OCI-M2 (cell line): ENCODE results near the gene G2E3.
"Not testable (repeated sequence)": the region's sequence is repeated elsewhere in the genome, so short reads cannot be mapped to it uniquely, and the experiment has no call there.

Experiments
- DNase-seq: peaks from one replicate; lab custom pipeline; 2025; ENCODE audit not compliant: unreplicated experiment; lab: John Stamatoyannopoulos, UW

Gene G2E3

DNA sequence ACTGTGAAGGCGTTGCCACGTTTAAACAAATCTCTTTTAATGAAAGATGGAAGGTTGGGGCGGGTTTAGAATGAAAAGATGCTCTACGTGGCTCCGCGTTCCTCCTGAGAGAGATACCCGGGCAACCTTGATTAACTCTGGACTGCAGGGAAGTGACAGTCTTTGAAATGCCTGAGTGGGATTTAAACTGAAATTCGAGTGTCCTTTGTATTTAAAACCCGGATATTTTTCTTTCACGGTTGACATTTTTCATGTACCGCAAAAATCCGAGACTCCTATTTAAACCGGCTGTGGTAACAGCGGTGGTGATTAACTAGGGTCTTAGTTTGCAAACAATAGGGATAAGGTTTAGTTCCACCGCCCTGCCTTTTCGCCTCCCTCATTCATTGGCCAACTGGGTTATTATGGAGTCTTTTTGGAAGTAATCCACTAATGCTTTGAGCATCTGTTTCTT is 707 bp downstream of the G2E3 start:
- no peak for DNase-seq

DNA sequence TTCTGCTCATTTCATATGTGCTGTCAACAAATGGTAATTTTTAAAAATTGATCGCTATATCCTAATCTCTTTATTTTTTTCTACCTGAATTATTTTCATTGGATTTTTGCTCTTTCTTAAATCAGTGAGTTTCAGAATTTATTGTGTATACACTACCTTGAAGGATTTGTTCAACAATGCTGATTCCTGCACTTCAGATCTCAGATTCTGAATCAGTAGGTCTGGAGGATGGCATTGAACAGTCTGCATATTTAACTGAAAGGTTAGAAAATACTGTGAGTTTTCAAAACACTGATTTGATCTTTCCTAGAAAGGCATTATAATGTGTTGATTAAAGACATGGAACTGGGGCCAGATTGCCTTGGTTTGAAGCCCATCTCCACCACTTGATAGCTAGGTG is 1.6 kb downstream of the G2E3 start:
- DNase-seq = no peak

DNA sequence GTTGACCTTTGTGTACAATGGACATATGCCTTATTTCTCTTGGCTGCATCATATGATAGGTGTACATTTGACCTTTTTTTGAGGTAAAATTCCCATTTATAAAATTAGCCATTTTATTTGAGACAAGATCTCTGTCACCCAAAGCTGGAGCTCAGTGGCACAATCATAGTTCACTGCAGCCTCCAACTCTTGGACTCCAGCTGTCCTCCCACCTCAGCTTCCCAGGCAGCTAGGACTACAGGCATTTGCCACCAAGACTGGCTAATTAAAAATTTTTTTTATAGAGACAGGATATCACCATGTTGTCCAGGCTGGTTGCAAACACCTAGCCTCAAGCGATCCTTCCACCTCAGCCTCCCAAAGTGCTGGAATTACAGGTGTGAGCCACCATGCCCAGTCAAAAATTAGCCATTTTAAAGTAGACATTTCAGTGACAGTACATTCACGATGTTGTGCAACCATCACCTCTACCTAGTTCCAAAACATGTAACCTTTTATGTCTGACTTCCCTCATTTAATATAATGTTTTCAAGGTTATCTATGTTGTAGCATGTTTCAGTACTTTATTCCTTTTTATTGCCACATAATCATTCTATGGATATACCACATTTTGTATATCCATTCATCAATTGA is 5.4 kb downstream of the G2E3 start:
- no peak for DNase-seq

DNA sequence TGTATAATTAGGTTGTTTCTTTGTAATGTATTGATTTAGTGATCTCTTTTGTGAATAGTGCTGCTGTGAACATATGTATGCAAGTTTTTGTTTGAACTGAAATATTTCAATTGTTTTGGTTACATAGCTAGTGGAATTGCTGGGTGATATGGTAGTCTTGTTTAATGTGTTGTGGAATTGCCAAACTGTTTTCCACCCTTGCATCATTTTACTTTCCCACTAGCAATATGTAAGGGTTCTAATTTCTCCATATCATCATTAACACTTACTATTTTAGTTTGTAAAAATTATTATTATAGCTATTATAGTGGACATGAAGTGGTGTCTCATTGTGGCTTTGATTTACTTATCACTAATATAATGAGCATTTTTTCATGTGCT is 5.9 kb downstream of the G2E3 start:
- DNase-seq = no peak

DNA sequence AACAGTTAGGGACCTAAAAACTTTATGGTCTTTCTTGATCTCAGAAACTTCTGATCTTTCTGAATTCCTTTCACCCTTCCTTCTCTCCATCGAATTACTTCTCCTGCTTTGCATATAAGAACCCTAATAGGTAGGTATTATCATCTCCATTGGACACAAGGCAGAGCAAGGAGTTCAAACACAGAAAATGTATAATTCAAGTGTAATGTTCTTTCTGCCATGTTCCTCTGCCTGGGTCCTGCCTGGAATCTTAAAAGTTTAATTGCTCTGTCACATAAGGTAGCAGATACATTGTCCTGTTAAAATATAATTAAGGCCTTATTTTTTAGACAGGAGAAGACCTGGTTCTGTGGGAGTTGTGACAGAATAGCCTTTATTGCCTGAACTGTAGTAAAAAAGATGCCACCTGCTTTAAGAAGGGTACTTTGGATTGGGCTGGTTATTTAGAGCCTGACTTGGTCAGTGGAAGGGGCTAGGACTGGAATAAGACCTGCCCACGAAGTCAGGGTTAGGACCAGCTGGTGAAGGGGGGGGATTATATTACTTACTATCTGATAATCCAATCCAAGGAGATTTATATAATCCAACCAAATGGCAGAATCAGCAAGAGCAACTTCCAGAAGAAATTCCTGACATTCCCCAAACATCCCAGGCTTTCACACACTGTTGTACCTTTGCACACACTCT is 10.4 kb downstream of the G2E3 start:
- no peak for DNase-seq

DNA sequence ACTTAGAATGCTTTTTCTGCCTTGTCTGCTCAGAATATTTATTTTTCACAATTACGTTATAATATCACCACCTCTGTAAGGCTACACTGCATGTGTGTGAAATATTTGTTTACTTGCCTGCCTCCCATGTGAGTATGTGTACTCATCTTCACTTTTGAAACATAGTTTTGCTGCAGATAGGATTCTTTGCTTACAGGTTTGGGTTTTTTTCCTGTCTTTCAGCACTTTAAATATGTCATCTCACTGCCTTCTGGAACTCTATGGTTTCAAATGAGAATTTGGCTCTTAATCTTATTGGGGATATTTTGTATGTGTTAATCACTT is 10.9 kb downstream of the G2E3 start:
- DNase-seq = no peak

DNA sequence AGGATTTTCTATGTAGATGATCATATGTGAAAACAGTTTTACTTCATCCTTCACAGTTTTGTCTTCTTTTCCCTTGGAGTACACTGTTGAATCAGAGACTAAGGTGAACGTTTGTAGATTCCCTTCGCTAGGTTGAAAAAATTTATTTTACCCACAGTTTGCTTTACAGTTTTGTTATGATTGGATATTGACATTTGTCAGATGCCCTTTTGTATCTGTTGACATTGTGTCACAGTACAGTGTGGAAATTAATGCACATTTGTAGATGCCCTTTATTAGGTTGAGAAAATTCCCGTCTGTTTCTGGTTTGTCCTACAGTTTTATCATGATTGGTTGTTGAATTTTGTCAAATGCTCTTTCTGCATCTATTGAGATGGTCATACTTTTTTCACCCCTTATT is 13.3 kb downstream of the G2E3 start:
- no peak for DNase-seq

DNA sequence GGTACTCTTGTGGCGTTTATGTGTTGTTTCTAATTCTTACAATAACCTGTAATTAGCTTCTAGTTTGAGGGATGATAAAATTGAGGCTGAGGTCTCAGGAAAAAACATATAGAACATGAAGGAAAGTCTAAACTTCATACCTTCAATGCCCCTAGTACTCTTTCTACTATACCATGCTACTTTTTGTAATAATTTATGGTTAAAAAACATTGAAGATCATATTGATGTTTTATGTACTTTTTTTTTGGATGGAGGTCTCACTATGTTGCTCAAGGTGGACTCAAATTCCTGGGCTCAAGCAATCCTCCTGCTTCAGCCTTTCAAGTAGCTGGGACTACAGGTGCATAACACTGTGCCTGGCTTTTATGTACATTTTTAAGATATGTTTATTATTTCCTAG is 13.8 kb downstream of the G2E3 start:
- no peak for DNase-seq

DNA sequence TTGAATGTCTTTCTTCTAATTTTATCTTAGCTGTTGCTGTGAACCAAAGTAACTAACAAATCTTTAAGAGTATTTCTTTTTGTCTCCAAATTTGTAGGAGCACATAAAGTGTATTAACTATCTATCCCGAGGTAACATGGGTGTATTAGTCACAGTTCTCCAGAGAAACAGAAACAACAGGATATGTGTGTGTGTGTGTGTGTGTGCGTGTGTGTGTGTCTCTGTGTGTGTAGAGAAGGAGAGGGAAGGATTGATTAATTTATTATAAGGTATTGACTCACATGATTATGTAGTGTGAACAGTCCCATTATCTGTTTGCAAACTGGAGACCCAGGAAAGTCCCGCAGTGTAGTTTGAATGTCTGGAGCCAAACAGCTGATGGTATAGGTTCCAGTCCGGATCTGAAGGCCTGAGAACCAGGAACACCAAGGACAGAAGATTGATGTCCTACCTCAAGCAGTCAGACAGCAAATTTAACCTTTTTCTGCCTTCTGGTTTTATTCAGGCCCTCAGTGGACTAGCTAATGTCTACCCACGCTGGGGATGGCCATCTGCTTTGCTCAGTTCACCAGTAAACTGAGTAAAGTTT is 14.4 kb downstream of the G2E3 start:
- no peak for DNase-seq

DNA sequence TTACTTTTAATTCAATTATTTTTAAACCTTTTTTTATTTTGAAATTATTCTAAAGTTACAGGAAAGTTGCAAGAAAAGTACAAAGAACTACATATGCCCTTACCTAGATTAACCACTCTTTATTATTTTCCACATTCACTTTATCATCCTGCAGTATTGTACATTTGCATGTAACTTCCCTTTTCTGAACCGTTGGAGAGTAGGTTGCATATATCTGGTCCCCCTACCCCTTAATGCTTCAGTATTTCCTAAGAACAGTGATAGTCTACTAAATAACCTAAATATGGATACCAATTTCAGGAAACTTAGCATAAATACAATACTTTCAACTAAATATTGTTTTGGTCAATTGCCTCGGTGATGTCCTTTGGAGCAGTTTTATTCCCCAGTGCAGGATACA is 15.0 kb downstream of the G2E3 start:
- no peak for DNase-seq

DNA sequence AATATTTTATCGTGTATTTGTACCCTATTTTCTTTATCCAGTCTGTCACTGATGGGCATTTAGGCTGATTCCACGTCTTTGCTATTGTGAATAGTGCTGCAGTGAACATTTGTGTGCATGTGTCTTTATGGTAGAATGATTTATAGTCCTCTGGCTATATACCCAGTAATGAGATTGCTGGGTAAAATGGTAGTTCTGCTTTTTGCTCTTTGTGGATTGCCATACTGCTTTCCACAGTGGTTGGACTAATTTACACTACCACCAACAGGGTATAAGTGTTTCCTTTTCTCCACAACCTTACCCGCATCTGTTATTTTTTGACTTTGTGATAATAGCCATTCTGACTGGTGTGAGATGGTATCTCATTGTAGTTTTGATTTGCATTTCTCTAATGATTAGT is 15.8 kb downstream of the G2E3 start:
- DNase-seq = not testable (repeated sequence)

DNA sequence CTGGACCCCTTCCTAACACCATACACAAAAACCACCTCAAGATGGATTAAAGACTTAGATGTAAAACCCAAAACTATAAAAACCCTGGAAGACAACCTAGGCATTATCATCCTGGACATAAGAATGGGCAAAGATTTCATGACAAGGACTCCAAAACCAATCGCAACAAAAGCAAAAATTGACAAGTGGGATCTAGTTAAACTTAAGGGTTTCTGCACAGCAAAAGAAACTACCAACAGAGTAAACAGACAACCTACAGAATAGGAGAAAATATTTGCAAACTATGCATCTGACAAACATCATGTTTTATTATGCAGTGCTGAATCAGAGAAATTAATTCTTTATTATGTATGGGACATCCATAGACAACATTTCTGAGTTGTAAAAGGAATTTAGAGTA is 17.4 kb downstream of the G2E3 start:
- DNase-seq = not testable (repeated sequence)

DNA sequence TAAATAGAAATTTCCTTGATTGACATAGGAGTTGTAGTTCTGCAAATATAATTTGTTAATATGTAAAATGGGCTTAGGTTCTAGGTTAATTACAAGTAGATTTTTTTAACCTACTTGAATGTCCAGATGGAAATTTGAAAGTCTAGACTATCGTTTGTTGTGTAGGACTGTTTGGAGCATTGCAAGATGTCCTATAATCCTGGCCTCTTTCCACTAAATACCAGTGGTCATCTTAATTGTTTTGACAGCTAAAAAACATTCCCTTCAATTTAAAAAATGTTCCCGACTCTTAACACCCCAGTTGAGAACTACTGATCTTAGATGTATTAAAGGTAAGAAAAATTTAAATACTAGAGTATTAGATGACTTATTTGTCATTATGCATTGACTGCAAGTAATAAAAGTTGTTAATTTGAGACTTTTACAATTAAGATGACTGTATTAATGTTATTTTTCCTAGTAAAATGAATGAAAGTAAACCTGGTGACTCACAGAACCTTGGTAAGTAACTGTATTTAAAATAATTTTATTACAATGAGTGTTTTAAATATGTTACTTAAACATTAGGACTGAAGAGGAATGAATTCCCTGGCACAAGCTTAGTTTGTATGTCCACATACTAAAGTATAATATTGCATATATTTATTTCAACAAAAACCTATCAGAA is 21.8 kb downstream of the G2E3 start:
- no peak for DNase-seq

DNA sequence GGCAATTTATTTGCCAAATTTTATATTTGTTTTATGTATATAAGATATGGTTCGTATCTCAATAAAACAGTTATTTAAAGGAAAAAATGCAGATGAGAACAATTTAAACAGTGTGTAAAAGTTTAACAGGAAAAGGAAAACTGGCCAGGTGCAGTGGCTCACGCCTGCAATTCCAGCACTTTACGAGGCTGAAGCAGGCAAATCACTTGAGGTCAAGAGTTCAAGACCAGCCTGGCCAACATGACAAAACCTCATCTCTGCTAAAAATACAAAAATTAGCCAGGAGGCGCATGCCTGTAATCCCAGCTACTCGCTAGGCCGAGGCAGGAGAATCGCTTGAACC is 22.3 kb downstream of the G2E3 start:
- DNase-seq = no peak

DNA sequence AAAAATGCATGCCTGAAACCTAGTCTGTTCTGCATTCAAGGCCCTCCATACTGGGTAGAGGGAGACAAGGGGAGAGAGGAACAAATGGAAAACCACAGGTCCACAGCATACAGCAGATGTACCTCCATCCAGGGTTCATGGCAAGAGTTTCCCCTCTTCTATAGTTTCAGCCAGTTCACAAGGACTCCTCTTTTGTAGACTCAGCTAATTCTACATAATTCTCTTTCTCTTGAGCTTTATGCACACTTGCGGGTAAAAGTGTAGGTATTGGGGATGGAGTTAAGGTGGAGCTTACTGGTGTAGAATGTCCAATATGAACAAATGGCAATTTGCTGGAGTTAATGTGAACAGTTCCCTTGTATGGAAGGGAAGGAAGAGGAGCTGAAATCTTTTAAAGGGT is 23.4 kb downstream of the G2E3 start:
- no peak for DNase-seq

DNA sequence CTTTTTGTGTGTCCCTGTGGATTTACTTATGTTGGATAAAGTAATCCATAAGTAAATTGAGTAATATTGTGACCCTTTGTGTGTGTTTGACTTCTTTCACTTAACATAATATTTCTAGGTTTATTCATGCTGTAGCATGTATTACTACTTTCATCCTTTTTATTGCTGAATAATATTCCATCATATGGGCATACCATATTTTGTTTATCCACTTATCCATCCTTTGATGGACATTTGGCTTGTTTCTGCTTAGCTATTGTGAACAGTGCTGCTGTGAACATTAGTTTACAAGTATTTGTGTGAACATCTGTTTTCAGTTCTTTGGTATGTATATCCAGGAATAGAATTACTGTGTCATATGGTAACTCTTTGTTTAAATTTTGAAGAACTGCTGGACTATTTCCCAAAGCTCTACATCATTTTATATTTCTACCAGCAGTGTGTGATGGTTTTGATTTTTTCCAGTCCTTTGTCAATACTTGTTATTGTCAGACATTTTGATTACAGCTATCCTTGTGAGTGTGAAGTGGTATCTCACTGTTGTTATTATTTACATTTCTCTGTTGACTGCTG is 25.2 kb downstream of the G2E3 start:
- DNase-seq = no peak

DNA sequence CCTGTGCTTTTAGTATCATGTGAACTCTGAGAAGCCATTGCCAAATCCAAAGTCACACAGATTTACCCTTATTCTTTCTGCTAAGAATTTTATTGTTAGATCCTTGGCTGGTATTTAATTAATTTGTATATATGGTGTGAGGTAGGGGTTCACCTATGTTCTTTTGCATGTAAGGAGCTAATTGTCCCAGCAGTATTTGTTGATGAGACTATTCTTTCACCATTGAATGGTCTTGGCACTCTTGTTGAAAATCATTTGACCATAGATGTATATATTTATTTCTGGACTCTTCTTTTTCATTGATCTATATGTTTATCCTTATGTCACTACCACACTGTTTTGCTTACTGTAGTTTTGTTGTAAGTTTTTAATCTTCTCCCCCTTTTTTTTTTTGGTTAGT is 26.2 kb downstream of the G2E3 start:
- no peak for DNase-seq

DNA sequence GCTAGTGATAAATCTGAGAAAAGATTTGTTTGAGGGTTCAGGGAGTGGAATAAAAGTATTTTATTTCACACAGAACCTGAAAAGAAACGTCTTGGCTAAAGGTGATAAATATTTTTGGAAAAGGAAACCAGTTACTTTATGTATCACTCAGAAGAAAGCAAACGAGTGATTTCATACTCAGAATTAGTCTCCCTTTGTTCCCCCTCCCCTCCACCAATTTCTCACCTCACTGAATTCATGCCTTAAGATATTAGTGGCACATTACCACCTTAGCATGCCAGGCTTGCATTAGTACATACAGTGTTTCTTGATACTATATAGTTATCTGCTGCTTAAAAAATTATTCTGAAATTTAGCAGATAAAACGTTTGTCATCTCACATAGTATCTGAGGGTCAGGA is 28.2 kb downstream of the G2E3 start:
- DNase-seq = no peak

DNA sequence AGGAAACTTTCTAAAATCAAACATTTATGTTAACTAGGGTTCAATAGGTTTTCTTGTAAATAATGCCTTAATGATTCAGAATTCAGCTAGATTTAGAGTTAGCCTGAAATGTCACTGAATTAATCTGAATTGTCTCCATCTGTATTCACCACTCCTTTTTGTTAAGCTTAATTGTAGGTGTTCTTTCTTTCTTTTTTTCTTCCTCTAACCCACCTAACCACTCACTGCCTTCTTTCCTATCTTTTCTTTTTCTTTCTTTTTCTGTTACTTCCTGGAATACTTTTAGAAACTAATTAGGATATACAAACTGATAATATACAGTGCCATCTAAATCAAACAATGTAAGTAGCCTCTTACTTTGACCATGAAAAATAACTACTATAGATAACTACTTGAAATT is 29.9 kb downstream of the G2E3 start:
- no peak for DNase-seq

DNA sequence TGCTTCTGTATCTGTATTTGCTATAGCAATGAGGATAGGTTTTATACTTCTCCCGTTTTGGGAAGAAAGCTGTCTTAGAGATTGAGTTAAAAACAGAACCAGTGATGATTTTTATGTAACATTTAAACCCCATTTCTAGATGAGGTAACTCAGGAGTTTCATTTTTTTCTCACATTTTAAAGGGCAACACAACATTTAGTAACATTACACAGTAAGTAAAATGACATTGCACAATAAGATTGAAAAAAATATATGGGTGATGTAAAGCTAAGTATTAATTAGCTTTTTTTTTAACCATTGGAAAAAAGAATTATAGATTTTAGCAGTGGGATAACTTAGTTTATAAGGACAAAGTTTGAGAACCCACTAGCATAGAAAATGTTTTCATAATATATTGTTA is 38.0 kb downstream of the G2E3 start:
- DNase-seq = no peak

DNA sequence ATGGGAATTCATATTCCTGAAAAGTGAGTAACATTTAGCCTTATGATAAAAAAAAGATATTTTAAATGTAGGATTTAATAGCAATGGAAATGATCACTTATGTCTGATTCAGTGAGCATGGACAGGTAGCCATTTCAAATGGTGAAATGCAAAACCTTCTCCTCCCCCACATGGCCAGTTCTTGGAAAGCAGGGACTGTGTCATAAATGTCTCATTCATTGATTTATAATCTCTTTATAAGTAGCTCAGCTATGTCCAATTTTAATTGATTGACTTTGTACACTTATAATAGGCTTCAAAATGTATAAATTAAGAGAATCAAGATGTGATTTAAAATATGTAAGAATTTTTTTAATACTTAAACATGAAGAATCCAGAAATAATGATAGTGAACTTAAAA is 38.5 kb downstream of the G2E3 start:
- no peak for DNase-seq
